Measurements from ENCODE around the gene COL2A1. TPM values are rescaled to one million over a fixed set of nuclear protein-coding genes. Genes with fewer than 3 reads are reported as not detected.

COL2A1 gene
- total and polyA plus RNA-seq, 9 donors, result 0.05 to 1.5 (median 1.1) TPM; not detected in 1

- intact Hi-C loops (cut with DNase I), result no loop called here
- H3K4me3 ChIP-seq, result no peak overlapping the region
- WGBS, 3 donors, result 86 to 90% (median 87%) methylated on average over 7 of the region's 7 CpGs
- no peaks in the 10 kb centered on the region for H3K36me3 ChIP-seq
- H3K27ac ChIP-seq, result no peak overlapping the region
- DNase-seq, result no peak
- no peaks in the 10 kb centered on the region for H3K27me3 ChIP-seq
- TF ChIP-seq CTCF (IDR thresholded peaks at IDR 0.05), result no peak
- no peak for TF ChIP-seq EP300 (IDR thresholded peaks at IDR 0.05)
- TF ChIP-seq POLR2A (IDR thresholded peaks at IDR 0.05), result no peak
- H3K4me1 ChIP-seq (ENCODE audit: insufficient read depth), result peaks cover 1% of the 10 kb centered on the region
- no peaks in the 10 kb centered on the region for H3K9me3 ChIP-seq
Observed at GRCh38 chr12:48025281-48025680, 21.0 kb upstream of the COL2A1 start.

GRCh38 chr12:48024735-48025134 is 20.5 kb upstream of the COL2A1 start:
- Histone ChIP-seq H3K36me3 (no peaks in the 10 kb centered on the region), H3K4me3 (no peak overlapping the region), H3K4me1 (ENCODE audit: insufficient read depth) (peaks cover 1% of the 10 kb centered on the region), H3K27ac (no peak overlapping the region), H3K9me3 (no peaks in the 10 kb centered on the region), H3K27me3 (no peaks in the 10 kb centered on the region)
- WGBS, 3 donors, result 77 to 91% (median 87%) methylated on average over 9 of the region's 9 CpGs
- no peak for TF ChIP-seq POLR2A (IDR thresholded peaks at IDR 0.05)
- no peak for DNase-seq
- intact Hi-C loops (cut with DNase I), result no loop called here

- no peaks in the 10 kb centered on the region for H3K36me3 ChIP-seq
- H3K4me1 ChIP-seq (ENCODE audit: insufficient read depth), result peaks cover 1% of the 10 kb centered on the region
- no peaks in the 10 kb centered on the region for H3K27me3 ChIP-seq
- no peak overlapping the region for H3K4me3 ChIP-seq
- H3K27ac ChIP-seq, result no peak overlapping the region
- TF ChIP-seq EP300 (IDR thresholded peaks at IDR 0.05) (no peak), POLR2A (IDR thresholded peaks at IDR 0.05) (no peak), CTCF (IDR thresholded peaks at IDR 0.05) (no peak)
- no peaks in the 10 kb centered on the region for H3K9me3 ChIP-seq
- whole genome bisulfite sequencing, 3 donors, result 35 to 51% (median 43%) methylated on average over 5 of the region's 5 CpGs
- intact Hi-C loops (cut with DNase I), result no loop called here
- peak in 1 of 5 donors; percentile 40 for DNase-seq
Observed at GRCh38 chr12:48023386-48023785, 19.1 kb upstream of the COL2A1 start.

- H3K36me3 ChIP-seq, result no peaks in the 10 kb centered on the region
- intact Hi-C loops (cut with DNase I), result no loop called here
- WGBS, 3 donors, result 69 to 79% (median 77%) methylated on average over 7 of the region's 7 CpGs
Observed at GRCh38 chr12:48022676-48023385, 18.6 kb upstream of the COL2A1 start.

More at GRCh38 chr12:48022676-48023385, 18.6 kb upstream of the COL2A1 start:
- H3K4me1 ChIP-seq (ENCODE audit: insufficient read depth), result peaks cover 1% of the 10 kb centered on the region
- no peak for DNase-seq
- H3K9me3 ChIP-seq, result no peaks in the 10 kb centered on the region
- no peak overlapping the region for H3K27ac ChIP-seq
- H3K27me3 ChIP-seq, result no peaks in the 10 kb centered on the region
- no peak overlapping the region for H3K4me3 ChIP-seq
- no peak for TF ChIP-seq CTCF (IDR thresholded peaks at IDR 0.05)
- no peak for TF ChIP-seq POLR2A (IDR thresholded peaks at IDR 0.05)
- TF ChIP-seq EP300 (IDR thresholded peaks at IDR 0.05), result no peak
